ENCODE measurements around the gene ITGB3. TPM values are rescaled to one million over a fixed set of nuclear protein-coding genes. Genes with fewer than 3 reads are reported as not detected.

Gene ITGB3
- polyA plus RNA-seq, 1 of the 3 experiments (the other 2 are of a cell fraction) = 4.6 TPM

GRCh38 chr17:47225436-47225858 is 28.2 kb upstream of the ITGB3 start (continued):
- TF ChIP-seq, protein P1, sequence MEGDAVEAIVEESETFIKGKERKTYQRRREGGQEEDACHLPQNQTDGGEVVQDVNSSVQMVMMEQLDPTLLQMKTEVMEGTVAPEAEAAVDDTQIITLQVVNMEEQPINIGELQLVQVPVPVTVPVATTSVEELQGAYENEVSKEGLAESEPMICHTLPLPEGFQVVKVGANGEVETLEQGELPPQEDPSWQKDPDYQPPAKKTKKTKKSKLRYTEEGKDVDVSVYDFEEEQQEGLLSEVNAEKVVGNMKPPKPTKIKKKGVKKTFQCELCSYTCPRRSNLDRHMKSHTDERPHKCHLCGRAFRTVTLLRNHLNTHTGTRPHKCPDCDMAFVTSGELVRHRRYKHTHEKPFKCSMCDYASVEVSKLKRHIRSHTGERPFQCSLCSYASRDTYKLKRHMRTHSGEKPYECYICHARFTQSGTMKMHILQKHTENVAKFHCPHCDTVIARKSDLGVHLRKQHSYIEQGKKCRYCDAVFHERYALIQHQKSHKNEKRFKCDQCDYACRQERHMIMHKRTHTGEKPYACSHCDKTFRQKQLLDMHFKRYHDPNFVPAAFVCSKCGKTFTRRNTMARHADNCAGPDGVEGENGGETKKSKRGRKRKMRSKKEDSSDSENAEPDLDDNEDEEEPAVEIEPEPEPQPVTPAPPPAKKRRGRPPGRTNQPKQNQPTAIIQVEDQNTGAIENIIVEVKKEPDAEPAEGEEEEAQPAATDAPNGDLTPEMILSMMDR (IDR thresholded peaks at IDR 0.05) = no peak
- no peak for TF ChIP-seq FOXJ3 (CRISPR knock-in tag; IDR thresholded peaks at IDR 0.05)
- TF ChIP-seq RXRA (IDR thresholded peaks at IDR 0.05; ENCODE audit: borderline replicate concordance, low read depth) = peak; percentile 30; the same call in 1 of the 2 replicates
- peak in 1 of 2 experiments; percentile 48; a peak in 1 of 4 replicates for TF ChIP-seq EP300 (IDR thresholded peaks at IDR 0.05; ENCODE audit: borderline replicate concordance in 1 of 2, low read depth in 1 of 2, low read length in 1 of 2)
- no peak for TF ChIP-seq ELF1 (IDR thresholded peaks at IDR 0.05)
- TF ChIP-seq RFX5 (IDR thresholded peaks at IDR 0.05; ENCODE audit: low read length) = no peak
- TF ChIP-seq, protein P2, sequence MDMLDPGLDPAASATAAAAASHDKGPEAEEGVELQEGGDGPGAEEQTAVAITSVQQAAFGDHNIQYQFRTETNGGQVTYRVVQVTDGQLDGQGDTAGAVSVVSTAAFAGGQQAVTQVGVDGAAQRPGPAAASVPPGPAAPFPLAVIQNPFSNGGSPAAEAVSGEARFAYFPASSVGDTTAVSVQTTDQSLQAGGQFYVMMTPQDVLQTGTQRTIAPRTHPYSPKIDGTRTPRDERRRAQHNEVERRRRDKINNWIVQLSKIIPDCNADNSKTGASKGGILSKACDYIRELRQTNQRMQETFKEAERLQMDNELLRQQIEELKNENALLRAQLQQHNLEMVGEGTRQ (IDR thresholded peaks at IDR 0.05; ENCODE audit: borderline replicate concordance, low read depth, low read length) = no peak
- TF ChIP-seq, protein P3, sequence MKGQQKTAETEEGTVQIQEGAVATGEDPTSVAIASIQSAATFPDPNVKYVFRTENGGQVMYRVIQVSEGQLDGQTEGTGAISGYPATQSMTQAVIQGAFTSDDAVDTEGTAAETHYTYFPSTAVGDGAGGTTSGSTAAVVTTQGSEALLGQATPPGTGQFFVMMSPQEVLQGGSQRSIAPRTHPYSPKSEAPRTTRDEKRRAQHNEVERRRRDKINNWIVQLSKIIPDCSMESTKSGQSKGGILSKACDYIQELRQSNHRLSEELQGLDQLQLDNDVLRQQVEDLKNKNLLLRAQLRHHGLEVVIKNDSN (IDR thresholded peaks at IDR 0.05; ENCODE audit: borderline replicate concordance, low read depth) = no peak
- 0 out of 2 replicates have a peak, but pooled peaks have one; percentile 11 for TF ChIP-seq SIN3A (IDR thresholded peaks at IDR 0.05; ENCODE audit: borderline replicate concordance, low read depth, low read length)
- TF ChIP-seq GATA2 (CRISPR knock-in tag; IDR thresholded peaks at IDR 0.05) = no peak
- no peak for TF ChIP-seq RCOR1 (IDR thresholded peaks at IDR 0.05; ENCODE audit: low read length)
- peak; percentile 90 for TF ChIP-seq NFIC (IDR thresholded peaks at IDR 0.05; ENCODE audit: borderline replicate concordance)
- no peak for TF ChIP-seq GABPA (IDR thresholded peaks at IDR 0.05; ENCODE audit: low read depth)
- TF ChIP-seq, protein P4, sequence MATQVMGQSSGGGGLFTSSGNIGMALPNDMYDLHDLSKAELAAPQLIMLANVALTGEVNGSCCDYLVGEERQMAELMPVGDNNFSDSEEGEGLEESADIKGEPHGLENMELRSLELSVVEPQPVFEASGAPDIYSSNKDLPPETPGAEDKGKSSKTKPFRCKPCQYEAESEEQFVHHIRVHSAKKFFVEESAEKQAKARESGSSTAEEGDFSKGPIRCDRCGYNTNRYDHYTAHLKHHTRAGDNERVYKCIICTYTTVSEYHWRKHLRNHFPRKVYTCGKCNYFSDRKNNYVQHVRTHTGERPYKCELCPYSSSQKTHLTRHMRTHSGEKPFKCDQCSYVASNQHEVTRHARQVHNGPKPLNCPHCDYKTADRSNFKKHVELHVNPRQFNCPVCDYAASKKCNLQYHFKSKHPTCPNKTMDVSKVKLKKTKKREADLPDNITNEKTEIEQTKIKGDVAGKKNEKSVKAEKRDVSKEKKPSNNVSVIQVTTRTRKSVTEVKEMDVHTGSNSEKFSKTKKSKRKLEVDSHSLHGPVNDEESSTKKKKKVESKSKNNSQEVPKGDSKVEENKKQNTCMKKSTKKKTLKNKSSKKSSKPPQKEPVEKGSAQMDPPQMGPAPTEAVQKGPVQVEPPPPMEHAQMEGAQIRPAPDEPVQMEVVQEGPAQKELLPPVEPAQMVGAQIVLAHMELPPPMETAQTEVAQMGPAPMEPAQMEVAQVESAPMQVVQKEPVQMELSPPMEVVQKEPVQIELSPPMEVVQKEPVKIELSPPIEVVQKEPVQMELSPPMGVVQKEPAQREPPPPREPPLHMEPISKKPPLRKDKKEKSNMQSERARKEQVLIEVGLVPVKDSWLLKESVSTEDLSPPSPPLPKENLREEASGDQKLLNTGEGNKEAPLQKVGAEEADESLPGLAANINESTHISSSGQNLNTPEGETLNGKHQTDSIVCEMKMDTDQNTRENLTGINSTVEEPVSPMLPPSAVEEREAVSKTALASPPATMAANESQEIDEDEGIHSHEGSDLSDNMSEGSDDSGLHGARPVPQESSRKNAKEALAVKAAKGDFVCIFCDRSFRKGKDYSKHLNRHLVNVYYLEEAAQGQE (IDR thresholded peaks at IDR 0.05; ENCODE audit: low read depth, low read length) = no peak
